Cardiac fibroblast (primary cell): Measurements from ENCODE around the gene RYR3.

Experiments
- DNase-seq, 2 donors: peaks; one replicate each; pipeline versions ENCODE4 v3.0.0 to v3.0.0-alpha.2; 2010; ENCODE audit warnings: low read depth in 2 of 2
- H3K4me3 ChIP-seq, 2 donors: replicated peaks in 1 of 2; 1 replicate in 1 of 2; 2 replicates in 1 of 2; pipeline ENCODE4 v1.5.1; 2011; ENCODE audit warnings: low read depth in 2 of 2, low read length in 2 of 2, mild to moderate bottlenecking in 2 of 2, moderate library complexity in 1 of 2
- TF ChIP-seq, protein P1 (sequence below): IDR thresholded peaks from one replicate; pipeline ENCODE4 v1.5.1; 2011; ENCODE audit warnings: low read depth, mild to moderate bottlenecking, low read length, inconsistent platforms

Gene RYR3

GRCh38 chr15:33283576-33283975 is 27.2 kb upstream of the RYR3 start:
- no peak for DNase-seq
- TF ChIP-seq, protein P1, sequence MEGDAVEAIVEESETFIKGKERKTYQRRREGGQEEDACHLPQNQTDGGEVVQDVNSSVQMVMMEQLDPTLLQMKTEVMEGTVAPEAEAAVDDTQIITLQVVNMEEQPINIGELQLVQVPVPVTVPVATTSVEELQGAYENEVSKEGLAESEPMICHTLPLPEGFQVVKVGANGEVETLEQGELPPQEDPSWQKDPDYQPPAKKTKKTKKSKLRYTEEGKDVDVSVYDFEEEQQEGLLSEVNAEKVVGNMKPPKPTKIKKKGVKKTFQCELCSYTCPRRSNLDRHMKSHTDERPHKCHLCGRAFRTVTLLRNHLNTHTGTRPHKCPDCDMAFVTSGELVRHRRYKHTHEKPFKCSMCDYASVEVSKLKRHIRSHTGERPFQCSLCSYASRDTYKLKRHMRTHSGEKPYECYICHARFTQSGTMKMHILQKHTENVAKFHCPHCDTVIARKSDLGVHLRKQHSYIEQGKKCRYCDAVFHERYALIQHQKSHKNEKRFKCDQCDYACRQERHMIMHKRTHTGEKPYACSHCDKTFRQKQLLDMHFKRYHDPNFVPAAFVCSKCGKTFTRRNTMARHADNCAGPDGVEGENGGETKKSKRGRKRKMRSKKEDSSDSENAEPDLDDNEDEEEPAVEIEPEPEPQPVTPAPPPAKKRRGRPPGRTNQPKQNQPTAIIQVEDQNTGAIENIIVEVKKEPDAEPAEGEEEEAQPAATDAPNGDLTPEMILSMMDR, result no peak
- H3K4me3 ChIP-seq, result no peak overlapping the region

GRCh38 chr15:33284336-33284735 is 26.4 kb upstream of the RYR3 start:
- DNase-seq, result peak in 1 of 2 donors; percentile 8

GRCh38 chr15:33292717-33293307 is 18.0 kb upstream of the RYR3 start:
- TF ChIP-seq, protein P1, result peak; percentile 62
- DNase-seq, result peak; percentile 62 to 75
- H3K4me3 ChIP-seq, result no peak overlapping the region

More at GRCh38 chr15:33284336-33284735, 26.4 kb upstream of the RYR3 start:
- TF ChIP-seq, protein P1, result no peak
- no peak overlapping the region for H3K4me3 ChIP-seq

DNA sequence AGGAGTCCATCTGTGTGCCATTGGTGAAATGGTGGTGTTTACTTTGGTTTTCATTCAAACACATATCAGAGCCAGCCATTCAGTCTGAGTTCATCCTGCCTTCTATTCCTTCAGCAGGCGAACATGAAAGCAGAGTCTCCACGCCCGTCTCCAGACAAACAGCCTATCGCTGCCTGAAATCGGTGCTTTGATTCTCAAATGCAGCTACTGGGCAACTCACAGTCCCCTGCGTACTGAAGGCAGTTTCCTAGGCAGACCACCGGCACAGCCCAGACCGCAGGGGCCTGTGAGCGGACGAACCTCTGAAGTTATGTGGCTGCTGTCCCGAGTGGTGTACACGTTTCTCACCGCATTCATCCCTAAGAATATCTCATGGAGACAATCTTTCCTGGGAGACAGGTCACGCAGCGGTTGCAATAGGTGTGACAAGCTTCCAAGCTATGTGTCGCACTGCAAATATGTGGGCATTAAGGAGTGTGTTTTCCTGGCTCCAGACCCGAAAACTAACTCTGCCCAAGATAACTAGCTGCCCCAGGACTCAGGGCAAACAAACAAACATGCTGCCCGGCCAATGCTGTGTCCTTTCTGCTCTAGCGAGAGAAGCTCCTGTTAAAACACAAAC is 16.9 kb upstream of the RYR3 start:
- DNase-seq, result peak; percentile 11 to 26
- TF ChIP-seq, protein P1, result no peak
- peak overlapping the region in 1 of 2 donors; percentile 21 for H3K4me3 ChIP-seq

DNA sequence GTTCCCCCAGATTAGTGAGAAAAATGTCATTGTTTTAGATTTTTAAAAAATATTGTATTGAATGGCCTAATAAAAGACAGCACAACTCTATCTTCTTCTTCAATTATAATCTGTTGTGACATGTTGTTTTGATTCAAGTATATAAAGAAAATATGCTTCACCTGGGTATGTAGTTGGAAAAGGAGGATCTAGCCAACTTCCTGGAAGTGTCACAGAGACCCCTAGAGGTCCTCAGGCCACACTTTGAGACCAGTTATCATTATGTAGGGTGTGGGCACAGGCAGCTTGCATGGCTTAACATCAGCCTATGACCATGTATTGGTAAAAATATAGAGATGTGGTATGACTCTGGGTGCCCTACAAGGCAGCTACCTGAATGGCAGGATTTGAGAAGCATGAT is 14.7 kb upstream of the RYR3 start:
- no peak overlapping the region for H3K4me3 ChIP-seq
- DNase-seq, result no peak
- TF ChIP-seq, protein P1, result no peak

GRCh38 chr15:33296856-33297255 is 13.9 kb upstream of the RYR3 start:
- no peak overlapping the region for H3K4me3 ChIP-seq
- DNase-seq, result peak in 1 of 2 donors; percentile 10
- TF ChIP-seq, protein P1, result no peak
